SJSA1 (cell line): ENCODE results near the gene PRKAR1B. TPM values are rescaled to one million over a fixed set of nuclear protein-coding genes. Genes with fewer than 3 reads are reported as not detected.

ENCODE experiments used
- DNase-seq, 2 experiments: peaks; one replicate each; pipeline ENCODE4 v3.0.0-alpha.2; 2015 to 2020; ENCODE audit warnings: low spot score in 2 of 2, low read depth in 1 of 2
- H3K27ac ChIP-seq: fragments of 250-450 bp; sonication (Bioruptor Pico); 2 replicates; pipeline ENCODE4 v1.5.1; 2020; ENCODE audit warnings: mild to moderate bottlenecking, moderate library complexity
- H3K27me3 ChIP-seq: fragments of 250-450 bp; sonication (Bioruptor Pico); replicated peaks from 2 replicates; pipeline ENCODE4 v1.5.1; 2020; ENCODE audit warnings: mild to moderate bottlenecking, moderate library complexity
- H3K36me3 ChIP-seq: fragments of 250-450 bp; sonication (Bioruptor Pico); 2 replicates; pipeline ENCODE4 v1.5.1; 2020; ENCODE audit warnings: mild to moderate bottlenecking
- H3K4me1 ChIP-seq: fragments of 250-450 bp; sonication (Bioruptor Pico); replicated peaks from 2 replicates; pipeline ENCODE4 v1.6.1; 2021; ENCODE audit warnings: mild to moderate bottlenecking
- H3K4me3 ChIP-seq: fragments of 250-450 bp; sonication (Bioruptor Pico); 2 replicates; pipeline ENCODE4 v1.5.1; 2020; ENCODE audit warnings: mild to moderate bottlenecking
- H3K9me3 ChIP-seq: fragments of 250-450 bp; sonication (Bioruptor Pico); replicated peaks from 2 replicates; pipeline ENCODE4 v1.5.1; 2020; ENCODE audit warnings: mild to moderate bottlenecking
- total RNA-seq: library from RNA; depleted of rRNA; stranded (reverse); fragments of >200 nt; shearing (Covaris generic); gene quantifications from 2 replicates; pipeline ENCODE4 v1.2.3, GENCODE V29; 2014

PRKAR1B gene
- total RNA-seq, 1 experiment from 2014 or later = 7.3 TPM

DNA sequence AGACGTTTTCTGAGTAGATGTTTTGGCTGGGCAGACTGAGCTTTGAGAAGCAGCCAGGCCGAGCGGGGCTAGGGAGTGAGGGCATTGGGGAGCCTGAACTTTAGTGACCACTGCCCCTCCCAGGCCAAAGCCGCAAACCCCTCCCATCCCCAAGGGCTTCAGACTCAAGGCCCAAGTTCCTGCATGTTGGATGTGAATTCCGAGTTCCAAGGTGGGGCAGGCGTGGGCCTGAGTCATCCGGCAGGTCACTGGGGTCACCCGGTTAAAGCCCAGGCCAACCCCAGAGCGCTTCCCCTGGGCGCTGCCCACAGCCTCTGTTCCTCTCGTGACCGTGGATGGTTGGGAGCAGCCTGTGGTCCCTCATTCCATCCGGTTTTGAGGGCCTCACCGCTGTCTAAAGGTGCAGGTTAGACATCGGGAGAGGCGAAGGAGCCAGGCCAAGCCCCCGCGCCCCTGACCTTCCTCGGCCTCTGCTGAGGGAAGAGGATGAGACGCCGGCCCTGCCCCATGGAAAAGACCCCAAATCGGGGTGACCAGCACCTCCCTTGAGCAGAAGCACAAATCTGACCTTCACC is 200.5 kb downstream of the PRKAR1B start:
- Histone ChIP-seq H3K4me3 (no peak overlapping the region), H3K4me1 (peaks cover 11% of the 10 kb centered on the region), H3K27me3 (peaks cover 53% of the 10 kb centered on the region), H3K9me3 (peaks cover 8% of the 10 kb centered on the region; the same call in 1 of the 2 replicates), H3K36me3 (no peaks in the 10 kb centered on the region), H3K27ac (no peak overlapping the region)
- no peak for DNase-seq

- no peak overlapping the region for H3K4me3 ChIP-seq
These were observed 201.3 kb downstream of the PRKAR1B start for GRCh38 chr7:525740-526139.

GRCh38 chr7:524800-525199 is 202.3 kb downstream of the PRKAR1B start:
- Histone ChIP-seq H3K36me3 (no peaks in the 10 kb centered on the region), H3K27ac (no peak overlapping the region), H3K9me3 (peaks cover 8% of the 10 kb centered on the region; the same call in 1 of the 2 replicates), H3K4me1 (peaks cover 23% of the 10 kb centered on the region), H3K27me3 (peaks cover 55% of the 10 kb centered on the region), H3K4me3 (no peak overlapping the region)
- DNase-seq = no peak

More at GRCh38 chr7:525740-526139, 201.3 kb downstream of the PRKAR1B start:
- Histone ChIP-seq H3K36me3 (no peaks in the 10 kb centered on the region), H3K4me1 (peaks cover 14% of the 10 kb centered on the region), H3K27ac (no peak overlapping the region), H3K9me3 (peaks cover 8% of the 10 kb centered on the region; the same call in 1 of the 2 replicates), H3K27me3 (peaks cover 60% of the 10 kb centered on the region)
- no peak for DNase-seq

GRCh38 chr7:523347-524336 is 203.4 kb downstream of the PRKAR1B start:
- Histone ChIP-seq H3K4me3 (no peak overlapping the region), H3K9me3 (peaks cover 8% of the 10 kb centered on the region; the same call in 1 of the 2 replicates), H3K27ac (no peak overlapping the region), H3K4me1 (peaks cover 26% of the 10 kb centered on the region), H3K36me3 (no peaks in the 10 kb centered on the region), H3K27me3 (peaks cover 43% of the 10 kb centered on the region)
- DNase-seq = no peak

- Histone ChIP-seq H3K27ac (no peak overlapping the region), H3K9me3 (peaks cover 1% of the 10 kb centered on the region; the same call in 1 of the 2 replicates), H3K4me1 (peaks cover 29% of the 10 kb centered on the region), H3K36me3 (no peaks in the 10 kb centered on the region), H3K4me3 (no peak overlapping the region), H3K27me3 (peaks cover 40% of the 10 kb centered on the region)
- no peak for DNase-seq
These were observed 204.1 kb downstream of the PRKAR1B start for GRCh38 chr7:522951-523314.

GRCh38 chr7:522071-522950 is 204.8 kb downstream of the PRKAR1B start:
- Histone ChIP-seq H3K27ac (no peak overlapping the region), H3K27me3 (peaks cover 40% of the 10 kb centered on the region), H3K9me3 (no peaks in the 10 kb centered on the region), H3K4me3 (peak overlapping the region; percentile 9), H3K36me3 (no peaks in the 10 kb centered on the region), H3K4me1 (peaks cover 32% of the 10 kb centered on the region)
- DNase-seq = no peak

- H3K27ac ChIP-seq = no peak overlapping the region
- peaks cover 40% of the 10 kb centered on the region for H3K4me1 ChIP-seq
- H3K4me3 ChIP-seq = no peak overlapping the region
- peaks cover 40% of the 10 kb centered on the region for H3K27me3 ChIP-seq
- DNase-seq = no peak
- H3K9me3 ChIP-seq = no peaks in the 10 kb centered on the region
- H3K36me3 ChIP-seq = peaks cover 2% of the 10 kb centered on the region; the same call in 1 of the 2 replicates
These were observed 205.6 kb downstream of the PRKAR1B start for GRCh38 chr7:521221-522070.

DNA sequence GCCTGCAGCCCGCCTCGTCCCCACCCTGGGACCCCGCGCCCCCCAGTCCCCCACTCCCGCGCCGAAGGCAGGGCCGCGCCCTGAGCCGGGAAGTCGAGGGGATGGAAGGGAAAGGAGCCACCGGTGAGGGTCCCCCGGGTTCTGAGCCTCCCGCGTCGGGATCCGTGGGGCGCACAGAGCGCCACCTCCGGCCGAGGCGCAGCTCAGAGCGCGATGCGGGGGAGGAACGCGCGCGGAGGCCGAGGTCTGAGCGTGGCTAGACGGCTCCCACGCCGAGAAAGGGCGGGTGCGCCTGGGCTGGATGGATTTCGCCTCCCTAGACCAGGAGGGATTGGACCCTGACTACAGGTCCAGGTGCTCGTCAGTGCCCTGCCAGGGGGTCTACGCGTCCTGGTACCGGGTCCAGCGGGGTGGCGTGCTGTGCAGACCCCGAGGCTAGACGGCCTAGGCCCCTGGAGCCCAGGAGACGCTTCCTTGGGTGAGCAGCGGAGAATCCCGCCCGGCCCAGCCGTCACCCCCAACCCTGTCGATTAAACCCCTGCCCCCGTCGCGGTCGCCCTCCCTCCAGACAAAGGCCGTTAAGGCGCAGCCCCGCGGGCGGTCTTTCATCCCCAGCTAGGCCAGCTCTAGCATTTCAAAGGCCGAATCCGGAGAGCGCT is 206.4 kb downstream of the PRKAR1B start:
- Histone ChIP-seq H3K4me3 (no peak overlapping the region), H3K27me3 (peaks cover 40% of the 10 kb centered on the region), H3K27ac (no peak overlapping the region), H3K4me1 (peaks cover 40% of the 10 kb centered on the region), H3K36me3 (peaks cover 2% of the 10 kb centered on the region; the same call in 1 of the 2 replicates), H3K9me3 (no peaks in the 10 kb centered on the region)
- DNase-seq = no peak

DNA sequence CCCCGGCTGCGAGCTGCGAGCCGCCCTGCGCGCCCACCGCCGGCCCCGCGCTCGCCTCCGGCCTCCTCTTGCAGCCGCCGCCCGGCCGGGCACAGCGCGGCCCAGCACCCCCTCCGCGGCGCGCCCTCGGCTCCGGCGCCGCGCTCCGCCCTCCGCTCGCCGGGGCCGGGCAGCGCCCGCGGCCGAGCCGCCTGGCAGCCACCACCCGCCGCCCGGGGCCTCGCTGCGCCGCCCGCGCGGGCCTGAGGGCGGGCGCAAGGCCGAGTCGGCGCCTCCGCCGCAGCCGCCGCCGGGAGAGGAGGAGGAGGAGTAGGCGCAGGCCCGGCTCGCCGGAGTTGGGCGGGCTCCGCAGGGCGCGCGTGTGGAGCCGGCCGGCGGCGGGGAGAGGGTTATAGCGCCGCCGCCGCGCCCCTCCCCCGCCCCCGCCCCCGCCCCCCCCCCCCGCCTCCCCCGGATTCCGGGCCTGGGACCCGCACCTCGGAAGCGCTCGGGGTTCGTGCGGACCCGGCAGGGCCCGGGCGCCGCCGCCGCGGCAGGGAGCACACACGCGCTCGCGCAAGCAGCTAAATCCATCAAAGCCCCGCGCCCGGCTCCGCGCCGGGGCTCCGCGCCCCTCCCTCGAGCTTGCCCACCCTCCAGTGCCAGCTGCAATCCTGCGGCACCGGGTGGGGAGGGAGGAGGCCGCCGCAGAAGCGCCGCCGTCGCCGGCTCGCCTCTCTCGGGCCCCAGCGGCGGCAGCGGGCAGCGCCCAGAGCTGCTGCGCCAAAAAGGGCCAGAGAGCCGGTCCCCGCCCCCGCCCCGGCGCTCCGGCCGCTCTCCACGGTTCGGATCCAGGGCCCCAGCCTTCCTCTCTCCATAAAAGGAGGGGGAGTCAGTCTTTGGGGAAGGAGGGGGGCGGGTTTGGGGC is 207.3 kb downstream of the PRKAR1B start, which contains the start of gene PDGFA:
Gene PDGFA (minus strand): TSS at position 363 of the 907 bp plus-strand sequence. CDS start 845 bp downstream, outside the sequence.
- peaks cover 4% of the 10 kb centered on the region; the same call in 1 of the 2 replicates for H3K36me3 ChIP-seq
- DNase-seq = peak; percentile 62 to 80
- H3K27ac ChIP-seq = no peak within 1 kb of the TSS
- peaks cover 40% of the 10 kb centered on the region for H3K27me3 ChIP-seq
- peak within 1 kb of the TSS; percentile 64 for H3K4me3 ChIP-seq
- H3K9me3 ChIP-seq = no peaks in the 10 kb centered on the region
- H3K4me1 ChIP-seq = peaks cover 46% of the 10 kb centered on the region

GRCh38 chr7:518630-519483 is 208.2 kb downstream of the PRKAR1B start:
- Histone ChIP-seq H3K4me1 (peaks cover 55% of the 10 kb centered on the region), H3K9me3 (no peaks in the 10 kb centered on the region), H3K27me3 (peaks cover 36% of the 10 kb centered on the region), H3K4me3 (peak overlapping the region; percentile 64), H3K36me3 (peaks cover 8% of the 10 kb centered on the region; the same call in 1 of the 2 replicates), H3K27ac (no peak overlapping the region)
- DNase-seq = peak; percentile 76 to 80
